Mesothelial cell of epicardium (in vitro differentiated cells): ENCODE measurements around the gene DIS3L2. TPM values are rescaled to one million over a fixed set of nuclear protein-coding genes. Genes with fewer than 3 reads are reported as not detected.

Source experiments
- DNase-seq, 2 experiments: peaks; one replicate each; pipeline ENCODE4 v3.0.0; 2021; ENCODE audit warnings: low spot score in 2 of 2; ENCODE audit not compliant: unreplicated experiment in 2 of 2
- H3K27ac Mint-ChIP-seq: 2 replicates; pipeline ENCODE4 v1.8.0; 2021; ENCODE audit warnings: mixed read lengths
- H3K27me3 Mint-ChIP-seq: 2 replicates; pipeline ENCODE4 v1.8.0; 2021; ENCODE audit warnings: low read depth, mixed read lengths
- H3K36me3 Mint-ChIP-seq: 2 replicates; pipeline ENCODE4 v1.8.0; 2021; ENCODE audit warnings: mixed read lengths
- H3K4me1 Mint-ChIP-seq: 2 replicates; pipeline ENCODE4 v1.8.0; 2021; ENCODE audit warnings: mixed read lengths
- H3K4me3 Mint-ChIP-seq: 2 replicates; pipeline ENCODE4 v1.8.0; 2021; ENCODE audit warnings: mild to moderate bottlenecking, moderate library complexity, mixed read lengths
- H3K9me3 Mint-ChIP-seq: 2 replicates; pipeline ENCODE4 v1.8.0; 2021; ENCODE audit warnings: mixed read lengths
- CTCF ChIP-seq: fragments of 200-600 bp; sonication (generic); IDR thresholded peaks from one replicate; pipeline ENCODE4 v1.5.0; 2021; ENCODE audit warnings: antibody characterized with exemption; ENCODE audit not compliant: unreplicated experiment
- total RNA-seq: library from RNA; stranded (reverse); gene quantifications from 3 replicates; pipeline ENCODE4 v1.2.1, GENCODE V29; 2021

The DIS3L2 gene
- total RNA-seq, 1 donor from 2014 or later, result 74.4 TPM

GRCh38 chr2:232261776-232262175 is 300.3 kb downstream of the DIS3L2 start:
- DNase-seq, result no peak
- peaks cover 36% of the 10 kb centered on the region for H3K36me3 Mint-ChIP-seq
- TF ChIP-seq CTCF, result no peak
- H3K4me3 Mint-ChIP-seq, result no peak overlapping the region
- peaks cover 16% of the 10 kb centered on the region for H3K4me1 Mint-ChIP-seq
- no peak overlapping the region for H3K27ac Mint-ChIP-seq
- no peaks in the 10 kb centered on the region for H3K9me3 Mint-ChIP-seq
- no peaks in the 10 kb centered on the region for H3K27me3 Mint-ChIP-seq

- Mint-ChIP-seq H3K27ac (no peak overlapping the region), H3K27me3 (no peaks in the 10 kb centered on the region), H3K9me3 (no peaks in the 10 kb centered on the region), H3K4me3 (no peak overlapping the region), H3K4me1 (peaks cover 16% of the 10 kb centered on the region), H3K36me3 (peaks cover 36% of the 10 kb centered on the region)
- no peak for DNase-seq
- no peak for TF ChIP-seq CTCF
Measured at GRCh38 chr2:232263295-232263694, 301.8 kb downstream of the DIS3L2 start.

- H3K4me3 Mint-ChIP-seq, result no peak overlapping the region
- DNase-seq, result no peak
- no peak overlapping the region for H3K27ac Mint-ChIP-seq
Measured at GRCh38 chr2:232264081-232264480, 302.6 kb downstream of the DIS3L2 start.

GRCh38 chr2:232265329-232265728 is 303.8 kb downstream of the DIS3L2 start:
- Mint-ChIP-seq H3K4me1 (peaks cover 10% of the 10 kb centered on the region), H3K36me3 (peaks cover 35% of the 10 kb centered on the region), H3K4me3 (no peak overlapping the region), H3K27ac (no peak overlapping the region), H3K9me3 (no peaks in the 10 kb centered on the region), H3K27me3 (no peaks in the 10 kb centered on the region)
- DNase-seq, result no peak
- no peak for TF ChIP-seq CTCF

More at GRCh38 chr2:232264081-232264480, 302.6 kb downstream of the DIS3L2 start:
- peaks cover 37% of the 10 kb centered on the region for H3K36me3 Mint-ChIP-seq
- H3K4me1 Mint-ChIP-seq, result peaks cover 16% of the 10 kb centered on the region
- H3K9me3 Mint-ChIP-seq, result no peaks in the 10 kb centered on the region
- H3K27me3 Mint-ChIP-seq, result no peaks in the 10 kb centered on the region
- TF ChIP-seq CTCF, result no peak

GRCh38 chr2:232268636-232269165 is 307.2 kb downstream of the DIS3L2 start:
- no peak for DNase-seq
- H3K4me3 Mint-ChIP-seq, result no peak overlapping the region
- no peaks in the 10 kb centered on the region for H3K9me3 Mint-ChIP-seq
- peaks cover 10% of the 10 kb centered on the region for H3K36me3 Mint-ChIP-seq
- H3K27ac Mint-ChIP-seq, result no peak overlapping the region
- no peaks in the 10 kb centered on the region for H3K27me3 Mint-ChIP-seq
- H3K4me1 Mint-ChIP-seq, result peaks cover 10% of the 10 kb centered on the region
- no peak for TF ChIP-seq CTCF

- no peak for DNase-seq
- Mint-ChIP-seq H3K27me3 (no peaks in the 10 kb centered on the region), H3K9me3 (no peaks in the 10 kb centered on the region), H3K36me3 (peaks cover 5% of the 10 kb centered on the region), H3K4me1 (peaks cover 10% of the 10 kb centered on the region), H3K27ac (no peak overlapping the region), H3K4me3 (no peak overlapping the region)
- TF ChIP-seq CTCF, result no peak
Measured at GRCh38 chr2:232269867-232270266, 308.4 kb downstream of the DIS3L2 start.
